Measurements from ENCODE around the gene TCN1. TPM values are rescaled to one million over a fixed set of nuclear protein-coding genes. Genes with fewer than 3 reads are reported as not detected.
A peak's percentile ranks its signal among the peaks of the same experiment; 100 is the strongest.
"Not testable (repeated sequence)": the region's sequence is repeated elsewhere in the genome, so short reads cannot be mapped to it uniquely, and the experiment has no call there.

Gene TCN1
- total RNA-seq (1 to 10 TPM; 3.0 to 4.4 TPM), polyA plus RNA-seq (1 to 10 TPM in 1 of 2 donors, under 1 TPM in 1; 0.43 to 4.9 TPM)
- long read RNA-seq, donor 1, result 0 reads
- long read RNA-seq, donor 2, result 0 reads
- long read RNA-seq, donor 3, partial matches to known transcripts, result 0 of 1 reads
- long read RNA-seq, donor 3, other reads (novel, unspliced or antisense), result 0 of 1 reads
- long read RNA-seq, donor 4, result 0 reads
- long read RNA-seq, donor 5, result 0 reads

DNA sequence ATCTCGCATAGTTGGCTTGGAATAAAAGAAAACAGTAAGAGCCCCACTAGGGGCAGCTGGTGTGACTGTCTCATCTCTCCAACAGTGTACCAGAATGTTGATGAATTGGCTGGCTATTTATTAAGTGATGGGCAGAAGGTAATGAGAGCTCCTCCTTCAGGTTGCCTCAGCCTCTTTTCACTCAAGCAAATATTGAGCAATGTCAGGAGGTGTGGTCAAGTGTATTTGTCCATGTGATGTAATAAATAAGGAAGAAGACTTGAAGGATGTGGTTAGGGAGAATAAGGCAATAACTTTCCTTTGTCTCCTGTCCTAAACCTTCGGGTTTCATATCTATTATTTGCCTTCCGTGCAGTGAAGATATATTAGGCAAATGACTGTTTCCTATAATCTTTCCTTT, at the start of gene TCN1:
TCN1 (minus strand) TSS at position 91 of the 400 bp plus-strand sequence; CDS start at position 74, 17 bp downstream.
- Histone ChIP-seq H3K27me3 (ENCODE audit: control insufficient read depth in 3 of 3, insufficient read depth in 3 of 3, low read length in 2 of 3) (no peaks in the 10 kb centered on the region), H3K27ac (ENCODE audit: low read depth in 1 of 2, low read length in 1 of 2) (no peak within 1 kb of the TSS), H3K9me3 (ENCODE audit: control insufficient read depth in 4 of 4, insufficient read depth in 3 of 4, low read length in 3 of 4) (no peaks in the 10 kb centered on the region), H3K9ac (ENCODE audit: insufficient read depth in 1 of 2, low read length in 2 of 2) (no peak within 1 kb of the TSS), H3K36me3 (ENCODE audit: control insufficient read depth in 4 of 4, insufficient read depth in 4 of 4, low read length in 4 of 4) (no peaks in the 10 kb centered on the region), H3K4me3 (no peak within 1 kb of the TSS), H3K4me1 (ENCODE audit: control insufficient read depth in 5 of 5, insufficient read depth in 5 of 5, low read length in 5 of 5) (no peaks in the 10 kb centered on the region)
- 42 to 59% methylated on average over 3 of the region's 3 CpGs for WGBS, 2 donors
- DNase-seq (peak in 1 of 3 donors; percentile 1), ATAC-seq (ENCODE audit: insufficient read depth, low FRiP score) (no peak)
- no peak for TF ChIP-seq CTCF (IDR thresholded peaks at IDR 0.05; ENCODE audit: control extremely low read depth, extremely low read depth)

GRCh38 chr11:59903569-59903968, 37.3 kb upstream of the TCN1 start:
- not testable (repeated sequence) for DNase-seq; H3K27me3 ChIP-seq (ENCODE audit: control insufficient read depth in 3 of 3, insufficient read depth in 3 of 3, low read length in 2 of 3); H3K9me3 ChIP-seq (ENCODE audit: control insufficient read depth in 4 of 4, insufficient read depth in 3 of 4, low read length in 3 of 4); ATAC-seq (ENCODE audit: insufficient read depth, low FRiP score); H3K4me1 ChIP-seq (ENCODE audit: control insufficient read depth in 5 of 5, insufficient read depth in 5 of 5, low read length in 5 of 5); H3K27ac ChIP-seq (ENCODE audit: low read depth in 1 of 2, low read length in 1 of 2); H3K9ac ChIP-seq (ENCODE audit: insufficient read depth in 1 of 2, low read length in 2 of 2); H3K4me3 ChIP-seq; H3K36me3 ChIP-seq (ENCODE audit: control insufficient read depth in 4 of 4, insufficient read depth in 4 of 4, low read length in 4 of 4)
- WGBS, 2 donors, result 100% methylated on average over 2 of the region's 2 CpGs

- Histone ChIP-seq H3K4me3 (no peak overlapping the region), H3K9me3 (ENCODE audit: control insufficient read depth in 4 of 4, insufficient read depth in 3 of 4, low read length in 3 of 4) (peaks cover 0 to 4% (median 0%) of the 10 kb centered on the region in 4 donors), H3K4me1 (ENCODE audit: control insufficient read depth in 5 of 5, insufficient read depth in 5 of 5, low read length in 5 of 5) (no peaks in the 10 kb centered on the region), H3K27me3 (ENCODE audit: control insufficient read depth in 3 of 3, insufficient read depth in 3 of 3, low read length in 2 of 3) (no peaks in the 10 kb centered on the region), H3K9ac (ENCODE audit: insufficient read depth in 1 of 2, low read length in 2 of 2) (no peak overlapping the region), H3K36me3 (ENCODE audit: control insufficient read depth in 4 of 4, insufficient read depth in 4 of 4, low read length in 4 of 4) (no peaks in the 10 kb centered on the region), H3K27ac (ENCODE audit: low read depth in 1 of 2, low read length in 1 of 2) (peak overlapping the region in 1 of 2 donors; percentile 40)
- no peak for TF ChIP-seq CTCF (IDR thresholded peaks at IDR 0.05; ENCODE audit: control extremely low read depth, extremely low read depth)
- ATAC-seq (ENCODE audit: insufficient read depth, low FRiP score) (no peak), DNase-seq (peak in 2 of 3 donors; percentile 17 to 20)
- 27 to 39% methylated on average over 1 of the region's 1 CpG for WGBS, 2 donors
Observed at GRCh38 chr11:59901306-59901705, 35.0 kb upstream of the TCN1 start.

GRCh38 chr11:59900366-59901126, 34.3 kb upstream of the TCN1 start:
- no peak overlapping the region for H3K27ac ChIP-seq (ENCODE audit: low read depth in 1 of 2, low read length in 1 of 2)
- H3K4me1 ChIP-seq (ENCODE audit: control insufficient read depth in 5 of 5, insufficient read depth in 5 of 5, low read length in 5 of 5), result no peaks in the 10 kb centered on the region
- no peak overlapping the region for H3K4me3 ChIP-seq
- DNase-seq, result no peak
- H3K27me3 ChIP-seq (ENCODE audit: control insufficient read depth in 3 of 3, insufficient read depth in 3 of 3, low read length in 2 of 3), result no peaks in the 10 kb centered on the region
- WGBS, 2 donors, result 77 to 88% methylated on average over 6 of the region's 6 CpGs
- no peak overlapping the region for H3K9ac ChIP-seq (ENCODE audit: insufficient read depth in 1 of 2, low read length in 2 of 2)
- no peaks in the 10 kb centered on the region for H3K36me3 ChIP-seq (ENCODE audit: control insufficient read depth in 4 of 4, insufficient read depth in 4 of 4, low read length in 4 of 4)
- no peak for ATAC-seq (ENCODE audit: insufficient read depth, low FRiP score)
- H3K9me3 ChIP-seq (ENCODE audit: control insufficient read depth in 4 of 4, insufficient read depth in 3 of 4, low read length in 3 of 4), result peaks cover 0 to 4% (median 0%) of the 10 kb centered on the region in 4 donors
- TF ChIP-seq CTCF (IDR thresholded peaks at IDR 0.05; ENCODE audit: control extremely low read depth, extremely low read depth), result no peak
